OCI-LY3 (cell line): ENCODE results near the gene MAPKAP1.

Experiments used
- H2AFZ ChIP-seq: fragments of 200-600, 300-600 bp; shearing (Covaris generic); 2 replicates; pipeline ENCODE4 v1.6.0; 2014; ENCODE audit warnings: antibody characterized with exemption, low read depth, low read length
- H3K27ac ChIP-seq: fragments of 200-600, 300-600 bp; sonication (generic); 2 replicates; pipeline ENCODE4 v1.5.1; 2014; ENCODE audit warnings: mild to moderate bottlenecking, low read length, moderate library complexity, mixed read lengths
- H3K27me3 ChIP-seq: fragments of 200-600, 300-600 bp; sonication (generic); 2 replicates; pipeline ENCODE4 v1.6.1; 2014; ENCODE audit warnings: low read depth, low read length, mixed read lengths
- H3K36me3 ChIP-seq: fragments of 200-600, 300-600 bp; sonication (generic); replicated peaks from 2 replicates; pipeline ENCODE3; 2014; ENCODE audit warnings: low read depth, low read length, mixed read lengths
- H3K4me1 ChIP-seq: fragments of 300-600, 200-600 bp; sonication (generic); 2 replicates; pipeline ENCODE4 v1.6.1; 2014; ENCODE audit warnings: low read length, mixed read lengths
- H3K4me2 ChIP-seq: fragments of 200-600, 300-600 bp; sonication (generic); 2 replicates; pipeline ENCODE4 v1.6.1; 2014; ENCODE audit warnings: low read length, mixed read lengths
- H3K4me3 ChIP-seq: fragments of 300-600, 200-600 bp; sonication (generic); 2 replicates; pipeline ENCODE4 v1.5.1; 2014; ENCODE audit warnings: antibody characterized with exemption, mild to moderate bottlenecking, low read length, moderate library complexity
- H3K79me2 ChIP-seq: fragments of 300-600, 200-600 bp; shearing (Covaris generic); 2 replicates; pipeline ENCODE4 v1.6.1; 2014; ENCODE audit warnings: mild to moderate bottlenecking, low read length, mixed read lengths
- H3K9ac ChIP-seq: fragments of 300-600, 200-600 bp; shearing (Covaris generic); 2 replicates; pipeline ENCODE4 v1.6.0; 2014; ENCODE audit warnings: mild to moderate bottlenecking, low read length, moderate library complexity
- H3K9me3 ChIP-seq: fragments of 200-600, 300-600 bp; shearing (Covaris generic); 2 replicates; pipeline ENCODE4 v1.6.1; 2014; ENCODE audit warnings: low read length, mixed read lengths; ENCODE audit not compliant: insufficient read depth
- H4K20me1 ChIP-seq: fragments of 200-600, 300-600 bp; sonication (generic); 2 replicates; pipeline ENCODE4 v1.6.1; 2016; ENCODE audit warnings: low read length, mixed read lengths; ENCODE audit not compliant: insufficient read depth
- EZH2phosphoT487 ChIP-seq: fragments of 200-600 bp; shearing (Covaris generic); IDR thresholded peaks from 2 replicates; pipeline ENCODE4 v1.6.1; 2018; ENCODE audit warnings: antibody characterized with exemption, mixed run types, low read depth
- TF ChIP-seq, protein P1 (sequence below): fragments of 200-600, 300-600 bp; sonication (generic); IDR thresholded peaks from 2 replicates; pipeline ENCODE4 v1.5.1; 2014; ENCODE audit warnings: antibody characterized with exemption, low read length, low read depth

Gene MAPKAP1

DNA sequence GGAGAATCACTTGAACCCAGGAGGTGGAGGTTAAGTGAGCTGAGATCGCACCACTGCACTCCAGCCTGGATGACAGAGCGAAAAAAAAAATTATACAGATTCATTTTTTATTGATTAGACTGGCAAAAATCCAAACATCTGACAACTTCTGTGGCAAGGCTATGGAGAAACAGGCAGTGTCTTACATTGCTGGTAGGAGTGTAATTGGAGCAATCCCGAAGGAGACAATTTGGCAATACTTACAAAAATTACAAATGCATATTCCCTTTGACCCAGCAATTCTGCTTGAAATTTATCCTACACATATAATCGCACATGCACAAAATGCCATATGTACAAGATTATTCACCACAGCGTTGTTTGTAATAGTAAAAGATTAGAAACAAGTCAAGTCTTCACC lies 86.8 kb downstream of the MAPKAP1 start:
- peaks cover 4% of the 10 kb centered on the region for H4K20me1 ChIP-seq
- H3K4me3 ChIP-seq: no peak overlapping the region
- H3K27ac ChIP-seq: no peak overlapping the region
- H3K79me2 ChIP-seq: peaks cover 17% of the 10 kb centered on the region
- no peaks in the 10 kb centered on the region for H3K9me3 ChIP-seq
- no peak overlapping the region for H3K4me2 ChIP-seq
- H3K27me3 ChIP-seq: no peaks in the 10 kb centered on the region
- TF ChIP-seq EZH2phosphoT487: no peak
- TF ChIP-seq, protein P1, sequence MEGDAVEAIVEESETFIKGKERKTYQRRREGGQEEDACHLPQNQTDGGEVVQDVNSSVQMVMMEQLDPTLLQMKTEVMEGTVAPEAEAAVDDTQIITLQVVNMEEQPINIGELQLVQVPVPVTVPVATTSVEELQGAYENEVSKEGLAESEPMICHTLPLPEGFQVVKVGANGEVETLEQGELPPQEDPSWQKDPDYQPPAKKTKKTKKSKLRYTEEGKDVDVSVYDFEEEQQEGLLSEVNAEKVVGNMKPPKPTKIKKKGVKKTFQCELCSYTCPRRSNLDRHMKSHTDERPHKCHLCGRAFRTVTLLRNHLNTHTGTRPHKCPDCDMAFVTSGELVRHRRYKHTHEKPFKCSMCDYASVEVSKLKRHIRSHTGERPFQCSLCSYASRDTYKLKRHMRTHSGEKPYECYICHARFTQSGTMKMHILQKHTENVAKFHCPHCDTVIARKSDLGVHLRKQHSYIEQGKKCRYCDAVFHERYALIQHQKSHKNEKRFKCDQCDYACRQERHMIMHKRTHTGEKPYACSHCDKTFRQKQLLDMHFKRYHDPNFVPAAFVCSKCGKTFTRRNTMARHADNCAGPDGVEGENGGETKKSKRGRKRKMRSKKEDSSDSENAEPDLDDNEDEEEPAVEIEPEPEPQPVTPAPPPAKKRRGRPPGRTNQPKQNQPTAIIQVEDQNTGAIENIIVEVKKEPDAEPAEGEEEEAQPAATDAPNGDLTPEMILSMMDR: no peak
- H3K4me1 ChIP-seq: no peaks in the 10 kb centered on the region
- H3K36me3 ChIP-seq: no peaks in the 10 kb centered on the region
- no peak overlapping the region for H3K9ac ChIP-seq
- no peak overlapping the region for H2AFZ ChIP-seq

DNA sequence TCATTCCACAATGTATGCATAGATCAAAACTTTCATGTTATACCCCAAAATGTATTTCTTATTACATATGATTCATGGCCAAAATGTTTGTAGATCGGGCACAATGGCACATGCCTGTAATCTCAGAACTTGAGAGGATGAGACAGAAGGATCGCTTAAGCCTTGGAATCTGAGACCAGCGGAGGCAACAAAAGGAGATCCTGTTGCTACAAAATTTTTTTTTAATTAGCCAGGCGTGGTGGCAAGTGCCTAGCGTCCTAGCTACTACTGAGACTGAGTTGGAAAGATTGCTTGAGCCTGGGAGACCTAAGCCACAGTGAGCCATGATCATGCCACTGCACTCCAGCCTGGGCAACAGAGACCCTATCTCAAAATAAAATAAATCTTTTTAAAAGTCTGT lies 89.9 kb downstream of the MAPKAP1 start:
- peaks cover 29% of the 10 kb centered on the region for H3K79me2 ChIP-seq

DNA sequence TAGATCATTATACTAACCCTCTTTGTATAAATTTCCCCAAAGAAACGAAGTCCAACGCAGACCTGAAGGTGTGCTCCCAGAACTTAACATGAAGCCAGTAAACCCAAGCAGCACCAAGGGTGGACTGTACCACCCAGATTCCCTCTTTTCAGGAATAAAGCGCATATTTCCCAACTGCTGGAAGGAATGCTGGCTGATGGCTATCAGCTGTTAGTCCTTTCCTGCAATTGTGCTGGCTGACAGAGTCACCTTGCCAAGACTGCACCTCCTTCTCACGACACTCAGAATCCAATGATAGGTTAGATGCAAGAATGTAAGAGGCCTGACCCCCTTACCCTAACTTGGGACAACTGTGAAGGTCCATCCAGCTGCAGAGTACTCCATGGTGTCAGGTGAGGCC lies 93.9 kb downstream of the MAPKAP1 start:
- no peak overlapping the region for H2AFZ ChIP-seq
- no peak overlapping the region for H3K9ac ChIP-seq
- no peak for TF ChIP-seq EZH2phosphoT487
- TF ChIP-seq, protein P1: no peak
- 0 out of 2 replicates have a peak, but pooled peaks cover 3% of the 10 kb centered on the region for H3K4me1 ChIP-seq
- no peak overlapping the region for H3K4me2 ChIP-seq
- H3K4me3 ChIP-seq: no peak overlapping the region
- H3K36me3 ChIP-seq: no peaks in the 10 kb centered on the region
- no peaks in the 10 kb centered on the region for H3K27me3 ChIP-seq
- H3K27ac ChIP-seq: no peak overlapping the region
- peaks cover 14% of the 10 kb centered on the region for H4K20me1 ChIP-seq
- peaks cover 53% of the 10 kb centered on the region for H3K79me2 ChIP-seq
- H3K9me3 ChIP-seq: no peaks in the 10 kb centered on the region

More for the DNA sequence above, 89.9 kb downstream of the MAPKAP1 start:
- no peak overlapping the region for H3K4me2 ChIP-seq
- H3K9me3 ChIP-seq: no peaks in the 10 kb centered on the region
- H3K9ac ChIP-seq: no peak overlapping the region
- no peaks in the 10 kb centered on the region for H3K27me3 ChIP-seq
- peaks cover 4% of the 10 kb centered on the region for H4K20me1 ChIP-seq
- no peak overlapping the region for H2AFZ ChIP-seq
- no peak for TF ChIP-seq EZH2phosphoT487
- TF ChIP-seq, protein P1: no peak
- H3K4me1 ChIP-seq: no peaks in the 10 kb centered on the region
- no peaks in the 10 kb centered on the region for H3K36me3 ChIP-seq
- no peak overlapping the region for H3K27ac ChIP-seq
- H3K4me3 ChIP-seq: no peak overlapping the region

DNA sequence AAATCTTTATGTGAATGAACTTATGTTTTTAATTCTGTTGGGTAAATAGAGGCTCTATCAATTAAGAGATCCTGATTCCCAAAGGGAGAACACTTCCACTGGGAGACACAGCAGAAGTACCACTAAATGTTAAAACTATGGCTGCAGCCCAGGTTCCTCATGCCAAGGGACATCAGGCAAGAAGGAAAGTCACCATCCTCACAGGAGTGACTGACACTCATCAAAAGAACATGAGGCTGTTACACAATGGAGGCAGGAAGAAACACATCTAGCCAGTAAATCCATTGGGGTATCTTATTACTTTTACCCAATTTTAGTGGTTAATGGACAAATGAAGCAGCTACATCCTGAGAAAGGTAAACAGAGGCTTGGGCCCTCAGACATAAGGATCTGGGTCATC lies 94.4 kb downstream of the MAPKAP1 start:
- Histone ChIP-seq H2AFZ (no peak overlapping the region), H3K4me3 (no peak overlapping the region), H3K36me3 (no peaks in the 10 kb centered on the region), H3K9ac (no peak overlapping the region), H4K20me1 (peaks cover 14% of the 10 kb centered on the region), H3K27me3 (no peaks in the 10 kb centered on the region), H3K4me2 (no peak overlapping the region), H3K79me2 (peaks cover 53% of the 10 kb centered on the region), H3K4me1 (0 out of 2 replicates have a peak, but pooled peaks cover 3% of the 10 kb centered on the region), H3K9me3 (no peaks in the 10 kb centered on the region), H3K27ac (no peak overlapping the region)
- no peak for TF ChIP-seq EZH2phosphoT487
- TF ChIP-seq, protein P1: no peak
